Measurements from ENCODE around the gene CCDC89. TPM values are rescaled to one million over a fixed set of nuclear protein-coding genes. Genes with fewer than 3 reads are reported as not detected.
A peak's percentile ranks its signal among the peaks of the same experiment; 100 is the strongest.
"Not testable (repeated sequence)": the region's sequence is repeated elsewhere in the genome, so short reads cannot be mapped to it uniquely, and the experiment has no call there.

CCDC89 gene
- polyA plus RNA-seq, 4 donors = 0.52 to 0.55 TPM; not detected in 2

- FAIRE-seq (no peak), DNase-seq (peak; percentile 94 to 98)
- Histone ChIP-seq H3K9me3 (ENCODE audit: control insufficient read depth in 2 of 2, insufficient read depth in 1 of 2, low read depth in 1 of 2, low read length in 1 of 2) (no peaks in the 10 kb centered on the region), H3K4me3 (ENCODE audit: low read depth in 1 of 3, low read length in 3 of 3) (peak within 1 kb of the TSS; percentile 80 to 99 (median 81)), H3K27ac (ENCODE audit: low read depth in 1 of 3, low read length in 2 of 3) (peak within 1 kb of the TSS; percentile 96 to 99 (median 99)), H3K27me3 (ENCODE audit: control insufficient read depth in 3 of 3, insufficient read depth in 3 of 3, low read length in 3 of 3) (no peaks in the 10 kb centered on the region), H3K36me3 (ENCODE audit: control insufficient read depth in 3 of 3, insufficient read depth in 2 of 3, low read depth in 1 of 3, low read length in 3 of 3) (no peaks in the 10 kb centered on the region), H3K4me1 (ENCODE audit: control insufficient read depth in 3 of 3, insufficient read depth in 2 of 3, low read depth in 1 of 3, low read length in 2 of 3) (peaks cover 0 to 5% (median 2%) of the 10 kb centered on the region in 3 donors)
- 0 to 1% (median 1%) methylated on average over 37 to 67 of the region's 67 CpGs for WGBS, 3 donors
Observed at GRCh38 chr11:85664615-85665481, 21.1 kb downstream of the CCDC89 start, which contains the start of gene CREBZF. Gene CREBZF (minus strand): TSS chr11:85665129. CDS start chr11:85664875, 254 bp downstream.

DNA sequence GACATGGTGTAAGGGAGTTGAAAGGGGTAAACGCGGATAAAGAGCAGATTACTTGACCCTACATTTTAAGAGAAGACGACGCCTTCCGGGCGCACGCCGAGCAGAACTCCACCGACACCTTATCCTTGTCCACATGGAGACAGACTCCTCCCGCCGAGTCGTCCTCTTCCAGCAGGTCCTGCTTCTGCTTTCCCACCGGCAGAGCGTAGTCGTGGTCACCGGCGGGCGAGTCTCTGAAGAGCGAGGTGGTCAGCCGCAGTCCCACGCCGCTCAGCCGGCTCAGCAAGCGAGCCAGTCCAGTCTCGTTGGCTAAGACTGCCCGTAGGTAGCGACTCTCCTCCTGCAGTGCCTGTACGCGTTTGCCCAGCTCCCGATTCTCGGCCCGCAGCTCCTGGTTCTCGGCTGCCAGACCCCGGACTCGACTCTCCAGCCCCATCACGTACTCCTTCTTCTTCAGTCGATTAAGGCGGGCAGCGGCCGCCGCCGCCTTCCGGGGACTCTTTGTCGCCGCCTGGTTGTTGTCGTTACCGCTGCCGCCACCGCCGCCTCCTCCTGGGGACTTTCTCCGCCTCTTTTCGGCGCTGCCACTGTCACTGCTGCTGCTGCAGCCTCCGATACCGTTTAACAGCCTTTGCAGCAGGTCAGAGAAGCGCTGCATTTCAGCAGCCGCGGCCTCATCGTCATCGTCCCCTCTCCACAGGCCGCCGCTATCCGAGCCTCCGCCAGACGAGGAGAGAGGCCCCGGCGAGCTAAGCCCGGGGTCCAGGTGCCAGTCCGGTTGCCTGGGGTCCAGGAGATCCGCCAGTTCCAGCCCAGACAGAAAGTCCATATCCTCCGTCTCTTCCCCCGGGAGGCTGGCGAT, 22.0 kb downstream of the CCDC89 start:
- peaks cover 0 to 5% (median 2%) of the 10 kb centered on the region in 3 donors for H3K4me1 ChIP-seq (ENCODE audit: control insufficient read depth in 3 of 3, insufficient read depth in 2 of 3, low read depth in 1 of 3, low read length in 2 of 3)
- peak; percentile 84 to 93 for DNase-seq
- no peak for FAIRE-seq

DNA sequence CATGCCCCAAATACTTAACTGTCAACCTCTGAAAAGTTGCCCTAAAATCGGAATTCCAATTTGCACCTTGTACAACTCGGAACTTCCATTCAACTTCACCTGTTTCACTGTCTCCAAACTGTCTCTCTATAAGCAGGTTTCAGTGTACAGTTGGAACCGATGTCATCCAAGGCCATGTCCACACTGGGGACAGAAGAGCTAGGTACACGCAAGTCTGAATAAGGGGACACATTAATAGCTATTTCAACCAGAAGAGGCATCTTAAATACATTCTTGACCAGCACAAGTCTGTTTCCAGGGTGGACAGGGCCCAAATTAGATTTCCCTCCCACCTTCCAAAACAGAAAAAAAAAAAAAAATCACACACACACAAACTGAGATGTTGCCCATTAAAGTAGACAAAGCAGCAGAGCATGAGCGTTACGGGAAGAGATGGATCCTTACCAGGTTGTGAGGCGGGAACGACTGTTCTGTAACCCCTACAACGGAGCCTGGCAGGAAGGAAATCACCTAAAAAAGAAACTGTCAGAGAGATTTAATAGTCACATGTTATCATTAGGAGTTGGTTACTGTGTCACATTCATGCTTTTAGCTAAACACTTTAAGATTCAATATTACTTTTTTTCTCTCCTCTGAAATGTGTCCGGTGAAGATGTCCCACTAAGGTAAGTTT, 22.8 kb downstream of the CCDC89 start:
- Histone ChIP-seq H3K27ac (ENCODE audit: low read depth in 1 of 3, low read length in 2 of 3) (peak overlapping the region in 2 of 3 donors; percentile 99), H3K4me1 (ENCODE audit: control insufficient read depth in 3 of 3, insufficient read depth in 2 of 3, low read depth in 1 of 3, low read length in 2 of 3) (peaks cover 0 to 5% (median 2%) of the 10 kb centered on the region in 3 donors), H3K27me3 (ENCODE audit: control insufficient read depth in 3 of 3, insufficient read depth in 3 of 3, low read length in 3 of 3) (no peaks in the 10 kb centered on the region), H3K36me3 (ENCODE audit: control insufficient read depth in 3 of 3, insufficient read depth in 2 of 3, low read depth in 1 of 3, low read length in 3 of 3) (peaks cover 0 to 1% (median 0%) of the 10 kb centered on the region in 3 donors), H3K4me3 (ENCODE audit: low read depth in 1 of 3, low read length in 3 of 3) (peak overlapping the region; percentile 80 to 99 (median 81)), H3K9me3 (ENCODE audit: control insufficient read depth in 2 of 2, insufficient read depth in 1 of 2, low read depth in 1 of 2, low read length in 1 of 2) (no peaks in the 10 kb centered on the region)
- FAIRE-seq (no peak), DNase-seq (no peak)
- WGBS, 3 donors = 1 to 3% (median 2%) methylated on average over 10 of the region's 10 CpGs

More for the DNA sequence above, 22.0 kb downstream of the CCDC89 start:
- WGBS, 3 donors = 0 to 1% (median 0%) methylated on average over 62 to 73 of the region's 73 CpGs
- Histone ChIP-seq H3K9me3 (ENCODE audit: control insufficient read depth in 2 of 2, insufficient read depth in 1 of 2, low read depth in 1 of 2, low read length in 1 of 2) (no peaks in the 10 kb centered on the region), H3K27ac (ENCODE audit: low read depth in 1 of 3, low read length in 2 of 3) (peak overlapping the region; percentile 96 to 99 (median 99)), H3K36me3 (ENCODE audit: control insufficient read depth in 3 of 3, insufficient read depth in 2 of 3, low read depth in 1 of 3, low read length in 3 of 3) (no peaks in the 10 kb centered on the region), H3K27me3 (ENCODE audit: control insufficient read depth in 3 of 3, insufficient read depth in 3 of 3, low read length in 3 of 3) (no peaks in the 10 kb centered on the region), H3K4me3 (ENCODE audit: low read depth in 1 of 3, low read length in 3 of 3) (peak overlapping the region; percentile 80 to 99 (median 81))

- 1 to 7% (median 2%) methylated on average over 4 of the region's 4 CpGs for WGBS, 3 donors
- no peak for FAIRE-seq
- H3K9me3 ChIP-seq (ENCODE audit: control insufficient read depth in 2 of 2, insufficient read depth in 1 of 2, low read depth in 1 of 2, low read length in 1 of 2) = no peaks in the 10 kb centered on the region
- no peaks in the 10 kb centered on the region for H3K27me3 ChIP-seq (ENCODE audit: control insufficient read depth in 3 of 3, insufficient read depth in 3 of 3, low read length in 3 of 3)
- peaks cover 0 to 5% (median 2%) of the 10 kb centered on the region in 3 donors for H3K4me1 ChIP-seq (ENCODE audit: control insufficient read depth in 3 of 3, insufficient read depth in 2 of 3, low read depth in 1 of 3, low read length in 2 of 3)
- H3K4me3 ChIP-seq (ENCODE audit: low read depth in 1 of 3, low read length in 3 of 3) = peak overlapping the region in 2 of 3 donors; percentile 37 to 99
- DNase-seq = no peak
- no peak overlapping the region for H3K27ac ChIP-seq (ENCODE audit: low read depth in 1 of 3, low read length in 2 of 3)
- H3K36me3 ChIP-seq (ENCODE audit: control insufficient read depth in 3 of 3, insufficient read depth in 2 of 3, low read depth in 1 of 3, low read length in 3 of 3) = peaks cover 0 to 1% (median 1%) of the 10 kb centered on the region in 3 donors
Observed at GRCh38 chr11:85661972-85662664, 23.9 kb downstream of the CCDC89 start.

GRCh38 chr11:85658180-85658579, 27.8 kb downstream of the CCDC89 start:
- 17 to 45% (median 33%) methylated on average over 1 of the region's 1 CpG for WGBS, 3 donors
- H3K9me3 ChIP-seq (ENCODE audit: control insufficient read depth in 2 of 2, insufficient read depth in 1 of 2, low read depth in 1 of 2, low read length in 1 of 2) = no peaks in the 10 kb centered on the region
- H3K27ac ChIP-seq (ENCODE audit: low read depth in 1 of 3, low read length in 2 of 3) = no peak overlapping the region
- no peak overlapping the region for H3K4me3 ChIP-seq (ENCODE audit: low read depth in 1 of 3, low read length in 3 of 3)
- H3K27me3 ChIP-seq (ENCODE audit: control insufficient read depth in 3 of 3, insufficient read depth in 3 of 3, low read length in 3 of 3) = no peaks in the 10 kb centered on the region
- H3K4me1 ChIP-seq (ENCODE audit: control insufficient read depth in 3 of 3, insufficient read depth in 2 of 3, low read depth in 1 of 3, low read length in 2 of 3) = peaks cover 0 to 2% (median 2%) of the 10 kb centered on the region in 3 donors
- FAIRE-seq = no peak
- DNase-seq = no peak
- peaks cover 1 to 4% (median 3%) of the 10 kb centered on the region in 3 donors for H3K36me3 ChIP-seq (ENCODE audit: control insufficient read depth in 3 of 3, insufficient read depth in 2 of 3, low read depth in 1 of 3, low read length in 3 of 3)

- DNase-seq (no peak), FAIRE-seq (no peak)
- no peaks in the 10 kb centered on the region for H3K27me3 ChIP-seq (ENCODE audit: control insufficient read depth in 3 of 3, insufficient read depth in 3 of 3, low read length in 3 of 3)
- no peak overlapping the region for H3K27ac ChIP-seq (ENCODE audit: low read depth in 1 of 3, low read length in 2 of 3)
- H3K4me3 ChIP-seq (ENCODE audit: low read depth in 1 of 3, low read length in 3 of 3) = no peak overlapping the region
- 71 to 91% (median 79%) methylated on average over 1 of the region's 1 CpG for WGBS, 3 donors
- H3K4me1 ChIP-seq (ENCODE audit: control insufficient read depth in 3 of 3, insufficient read depth in 2 of 3, low read depth in 1 of 3, low read length in 2 of 3) = peaks cover 0 to 2% (median 0%) of the 10 kb centered on the region in 3 donors
- H3K9me3 ChIP-seq (ENCODE audit: control insufficient read depth in 2 of 2, insufficient read depth in 1 of 2, low read depth in 1 of 2, low read length in 1 of 2) = no peaks in the 10 kb centered on the region
- H3K36me3 ChIP-seq (ENCODE audit: control insufficient read depth in 3 of 3, insufficient read depth in 2 of 3, low read depth in 1 of 3, low read length in 3 of 3) = peaks cover 1 to 6% (median 3%) of the 10 kb centered on the region in 3 donors
Observed at GRCh38 chr11:85656777-85657176, 29.2 kb downstream of the CCDC89 start.

DNA sequence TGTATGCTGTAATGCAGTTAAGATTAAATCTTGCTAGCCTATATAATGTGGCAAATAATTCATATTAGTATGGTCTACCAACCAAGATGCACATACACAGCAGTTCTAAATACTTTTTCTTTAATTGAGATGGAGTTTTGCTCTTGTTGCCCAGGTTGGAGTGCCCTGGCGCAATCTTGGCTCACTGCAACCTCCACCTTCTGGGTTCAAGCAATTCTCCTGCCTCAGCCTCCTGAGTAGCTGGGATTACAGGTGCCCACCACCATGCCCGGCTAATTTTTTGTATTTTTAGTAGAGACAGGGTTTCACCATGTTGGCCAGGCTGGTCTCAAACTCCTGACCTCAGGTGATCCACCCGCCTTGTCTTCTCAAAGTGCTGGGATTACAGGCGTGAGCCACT, 31.7 kb downstream of the CCDC89 start:
- not testable (repeated sequence) for H3K4me3 ChIP-seq (ENCODE audit: low read depth in 1 of 3, low read length in 3 of 3); H3K4me1 ChIP-seq (ENCODE audit: control insufficient read depth in 3 of 3, insufficient read depth in 2 of 3, low read depth in 1 of 3, low read length in 2 of 3); FAIRE-seq; H3K36me3 ChIP-seq (ENCODE audit: control insufficient read depth in 3 of 3, insufficient read depth in 2 of 3, low read depth in 1 of 3, low read length in 3 of 3); H3K27ac ChIP-seq (ENCODE audit: low read depth in 1 of 3, low read length in 2 of 3); H3K27me3 ChIP-seq (ENCODE audit: control insufficient read depth in 3 of 3, insufficient read depth in 3 of 3, low read length in 3 of 3); DNase-seq; H3K9me3 ChIP-seq (ENCODE audit: control insufficient read depth in 2 of 2, insufficient read depth in 1 of 2, low read depth in 1 of 2, low read length in 1 of 2)
- WGBS, 3 donors = 95 to 99% (median 97%) methylated on average over 3 to 4 of the region's 4 CpGs
